Measurements from ENCODE around the gene MCTP2.

The MCTP2 gene

GRCh38 chr15:94306700-94307650 is 75.6 kb downstream of the MCTP2 start:
- no peak for DNase-seq

DNA sequence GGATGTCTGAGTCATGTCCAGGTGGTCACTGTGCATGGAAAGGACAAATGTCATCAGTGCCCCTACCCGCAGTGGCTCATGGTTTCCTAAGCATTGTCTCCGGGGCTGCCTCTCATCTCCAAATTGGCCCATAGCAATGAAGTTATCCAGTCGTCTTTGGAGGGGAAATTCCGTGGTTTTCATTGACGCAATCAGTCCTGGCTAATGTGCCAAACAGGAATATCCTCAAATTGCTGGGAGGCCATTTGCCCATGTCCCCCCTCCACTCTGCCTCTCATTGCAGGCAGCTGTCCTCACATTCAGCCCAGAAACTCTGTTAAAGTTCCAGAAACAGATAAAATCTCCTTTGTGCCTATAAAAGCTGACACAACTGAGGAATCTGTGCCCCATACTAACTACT is 81.6 kb downstream of the MCTP2 start:
- DNase-seq = no peak

DNA sequence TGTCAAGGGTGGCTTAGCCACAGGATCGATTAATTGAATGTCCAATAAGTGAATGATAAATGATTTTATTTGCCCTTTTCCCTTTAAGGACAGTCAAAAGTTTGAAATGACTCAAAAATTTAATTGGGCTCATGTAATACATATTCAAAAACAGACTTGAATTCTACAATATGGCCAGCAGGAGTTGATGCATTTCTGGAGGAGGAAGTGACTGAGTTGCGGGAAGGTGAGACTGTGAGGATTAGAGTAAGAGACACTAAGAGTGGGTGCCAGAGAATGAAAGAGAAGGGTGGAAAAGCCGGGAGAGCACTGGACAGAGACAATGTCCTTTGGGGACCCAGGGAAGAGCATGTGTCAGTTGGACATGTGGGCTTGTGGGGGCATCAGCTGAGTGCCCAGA is 83.3 kb downstream of the MCTP2 start:
- no peak for DNase-seq

- no peak for DNase-seq
These were observed 85.8 kb downstream of the MCTP2 start for GRCh38 chr15:94317211-94317610.

DNA sequence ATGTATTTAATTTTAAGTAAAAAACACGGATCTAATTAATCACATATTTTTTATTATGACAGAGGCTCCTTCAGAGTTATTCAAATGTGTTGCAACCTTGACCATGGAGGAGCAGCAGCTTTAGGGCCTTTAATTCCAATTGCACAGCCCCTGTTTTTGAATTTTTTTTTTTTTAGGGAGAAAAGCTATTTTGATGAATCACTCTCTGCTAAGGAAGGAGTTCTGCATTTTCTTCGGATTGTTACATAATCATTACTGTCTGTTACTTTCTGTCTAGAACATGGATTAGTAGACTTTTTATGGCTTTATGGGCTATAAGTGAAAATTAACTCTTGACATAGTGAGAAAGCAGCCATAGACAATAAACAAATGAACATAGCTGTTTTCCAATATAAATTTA is 90.8 kb downstream of the MCTP2 start:
- no peak for DNase-seq

DNA sequence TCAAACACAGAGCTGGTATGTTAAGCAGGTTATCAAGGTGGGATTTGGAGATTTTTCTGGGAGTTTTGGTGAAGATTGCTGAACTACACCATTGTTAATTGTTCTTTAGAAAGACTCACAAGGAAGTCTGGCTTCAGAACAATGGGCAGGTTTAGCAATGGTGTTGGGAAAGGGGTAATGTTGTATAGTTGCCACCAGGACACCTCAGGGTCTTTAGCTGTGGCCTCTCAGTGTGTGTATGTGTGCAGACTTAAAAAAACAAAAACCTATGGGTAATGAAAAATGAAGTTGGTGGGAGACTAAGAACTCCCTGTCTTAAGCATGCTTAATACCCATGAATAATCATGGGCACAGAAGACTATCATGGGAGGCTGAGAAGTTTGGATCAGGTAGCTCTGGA is 91.7 kb downstream of the MCTP2 start:
- DNase-seq = no peak

- peak; percentile 37 for DNase-seq
These were observed 92.9 kb downstream of the MCTP2 start for GRCh38 chr15:94324117-94324826.

DNA sequence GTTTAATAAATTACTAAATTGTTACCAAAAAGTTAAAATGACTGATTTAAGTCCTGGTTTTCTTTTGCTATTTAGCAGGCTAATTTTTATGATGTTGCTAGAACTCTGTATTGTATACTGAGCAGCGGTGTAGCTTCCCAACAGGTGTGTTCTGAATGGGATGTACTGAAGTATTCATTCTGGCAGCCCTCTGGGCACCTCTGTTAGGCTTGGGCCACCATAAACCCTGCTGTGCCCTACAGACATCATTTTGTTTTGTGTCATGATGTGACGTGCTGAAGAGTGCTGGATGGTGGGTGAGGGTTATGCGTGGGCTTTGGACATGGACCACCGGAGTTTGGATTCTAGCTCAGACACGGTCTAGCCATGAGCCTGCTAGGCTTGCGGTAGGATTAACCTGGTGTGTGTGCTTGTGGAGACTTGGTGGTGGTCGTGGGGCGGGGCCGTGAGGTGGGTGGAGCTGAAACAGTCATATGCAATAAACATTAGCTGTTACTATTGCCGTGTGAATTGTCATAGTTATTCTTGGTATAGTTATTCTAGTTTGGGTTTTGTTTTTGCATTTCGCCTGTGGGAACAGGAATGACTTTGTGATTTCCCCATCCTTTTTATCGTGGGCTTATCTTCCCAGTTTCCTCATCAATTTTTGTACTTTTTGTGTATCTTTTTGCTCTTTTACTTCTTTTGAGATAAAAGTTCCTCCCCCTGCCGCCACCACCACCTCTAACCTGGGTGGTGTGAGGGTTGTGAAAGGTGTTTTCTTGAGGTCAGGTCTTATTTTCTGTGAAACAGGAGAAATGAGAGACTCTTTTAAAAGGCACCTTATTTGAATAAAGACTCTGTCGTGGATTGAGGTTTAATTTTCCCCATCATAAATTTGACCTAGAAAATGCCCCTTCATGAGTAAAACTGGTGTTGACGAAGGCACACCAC is 93.7 kb downstream of the MCTP2 start:
- no peak for DNase-seq

DNA sequence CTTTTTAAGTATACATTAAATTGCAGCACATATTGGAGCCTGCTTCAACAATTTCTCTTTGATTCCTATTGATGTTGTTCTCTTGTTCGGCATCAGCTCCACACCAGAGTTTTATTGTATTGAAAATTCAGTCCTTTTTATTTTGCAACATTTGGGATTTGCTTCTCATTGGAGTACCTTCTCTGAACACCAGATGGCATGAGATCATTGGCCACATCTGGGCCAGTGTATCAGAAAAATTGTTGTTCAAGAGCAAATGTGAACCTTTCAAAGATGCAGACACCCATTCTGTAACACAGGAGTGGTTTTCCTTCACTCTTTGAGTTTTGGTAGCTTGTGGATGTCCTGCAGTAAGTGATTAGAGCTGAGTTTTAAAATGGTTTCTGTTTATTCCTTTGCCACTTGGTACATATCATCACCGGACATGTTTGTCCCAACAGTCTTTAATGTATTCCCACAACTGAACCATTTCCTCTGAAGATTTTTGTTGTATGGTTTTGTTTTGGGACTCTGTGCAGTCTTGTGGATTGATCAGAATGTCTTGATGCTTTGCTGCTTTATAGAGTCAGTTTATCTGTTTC is 96.1 kb downstream of the MCTP2 start:
- DNase-seq = no peak

GRCh38 chr15:94331731-94332130 is 100.4 kb downstream of the MCTP2 start:
- no peak for DNase-seq

DNA sequence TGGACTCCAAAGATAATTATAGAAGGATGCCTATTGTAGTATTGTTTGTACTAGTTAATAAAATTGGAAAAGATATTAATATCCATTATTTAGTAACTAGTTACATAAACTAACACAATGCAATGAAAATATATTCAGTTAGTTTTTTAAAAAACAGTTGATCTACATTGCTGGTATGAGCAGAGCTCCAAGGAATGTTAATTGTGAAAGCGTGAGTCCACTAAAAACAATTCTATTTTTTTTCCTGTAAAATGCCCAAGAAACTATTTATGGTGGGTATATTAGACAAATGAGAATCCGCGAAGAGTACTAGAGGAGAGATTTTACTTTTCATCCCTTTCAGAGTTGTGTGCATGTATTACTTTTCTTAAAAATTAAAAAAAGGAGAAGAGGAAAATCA is 104.3 kb downstream of the MCTP2 start:
- DNase-seq = no peak

DNA sequence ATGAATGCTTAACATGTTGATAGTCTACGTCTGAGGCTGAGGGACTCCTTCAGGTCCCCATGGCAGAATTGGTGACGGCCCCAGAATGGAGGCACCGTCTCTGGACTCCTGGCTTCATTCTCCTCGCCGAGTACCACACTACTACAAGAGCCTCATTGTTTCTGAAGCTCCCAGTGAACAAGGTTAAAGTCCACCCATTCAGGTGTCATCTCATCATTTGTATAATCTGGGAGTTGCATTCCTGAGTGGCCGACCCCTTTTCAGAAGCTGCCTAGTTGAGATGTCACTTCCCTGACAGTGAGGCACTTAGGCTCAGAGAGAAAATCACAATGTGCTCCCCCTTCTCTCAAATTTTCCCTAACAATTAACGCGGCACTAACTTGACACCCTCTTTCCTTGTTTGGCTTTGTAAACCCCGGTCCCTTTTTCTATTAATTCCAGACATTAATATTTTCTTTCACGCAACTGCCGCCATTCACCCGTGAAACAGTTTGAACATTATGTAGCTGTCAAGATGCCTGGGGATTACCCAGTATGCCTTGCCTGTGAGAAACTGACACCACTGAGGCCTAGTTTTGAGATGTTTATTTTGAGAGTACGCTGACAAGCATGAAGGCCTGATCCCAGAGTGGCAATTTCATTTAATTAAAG is 105.6 kb downstream of the MCTP2 start:
- no peak for DNase-seq

- DNase-seq = no peak
These were observed 107.0 kb downstream of the MCTP2 start for GRCh38 chr15:94338243-94338846.

- DNase-seq = no peak
These were observed 114.9 kb downstream of the MCTP2 start for GRCh38 chr15:94346282-94346681.

DNA sequence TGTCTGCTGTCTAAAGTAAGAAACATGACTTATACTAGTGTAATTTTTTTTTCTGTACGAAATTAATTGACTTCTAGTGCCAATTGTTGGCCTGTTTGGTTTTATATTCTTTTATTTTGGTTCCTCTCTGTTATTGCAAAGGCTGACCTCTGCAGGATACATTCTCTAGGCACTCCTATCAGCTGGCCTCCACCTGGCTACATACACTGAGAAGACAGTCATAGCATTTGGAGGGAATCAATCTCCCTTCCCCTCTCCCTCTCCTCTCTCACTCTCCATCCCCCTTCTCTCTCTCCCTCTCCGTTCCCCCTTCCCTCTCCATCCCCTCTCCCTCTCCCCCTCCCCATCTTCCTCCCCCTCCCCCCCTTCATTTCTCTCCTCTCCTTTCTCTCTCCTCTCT is 116.7 kb downstream of the MCTP2 start:
- no peak for DNase-seq

GRCh38 chr15:94351031-94351535 is 119.7 kb downstream of the MCTP2 start:
- no peak for DNase-seq

DNA sequence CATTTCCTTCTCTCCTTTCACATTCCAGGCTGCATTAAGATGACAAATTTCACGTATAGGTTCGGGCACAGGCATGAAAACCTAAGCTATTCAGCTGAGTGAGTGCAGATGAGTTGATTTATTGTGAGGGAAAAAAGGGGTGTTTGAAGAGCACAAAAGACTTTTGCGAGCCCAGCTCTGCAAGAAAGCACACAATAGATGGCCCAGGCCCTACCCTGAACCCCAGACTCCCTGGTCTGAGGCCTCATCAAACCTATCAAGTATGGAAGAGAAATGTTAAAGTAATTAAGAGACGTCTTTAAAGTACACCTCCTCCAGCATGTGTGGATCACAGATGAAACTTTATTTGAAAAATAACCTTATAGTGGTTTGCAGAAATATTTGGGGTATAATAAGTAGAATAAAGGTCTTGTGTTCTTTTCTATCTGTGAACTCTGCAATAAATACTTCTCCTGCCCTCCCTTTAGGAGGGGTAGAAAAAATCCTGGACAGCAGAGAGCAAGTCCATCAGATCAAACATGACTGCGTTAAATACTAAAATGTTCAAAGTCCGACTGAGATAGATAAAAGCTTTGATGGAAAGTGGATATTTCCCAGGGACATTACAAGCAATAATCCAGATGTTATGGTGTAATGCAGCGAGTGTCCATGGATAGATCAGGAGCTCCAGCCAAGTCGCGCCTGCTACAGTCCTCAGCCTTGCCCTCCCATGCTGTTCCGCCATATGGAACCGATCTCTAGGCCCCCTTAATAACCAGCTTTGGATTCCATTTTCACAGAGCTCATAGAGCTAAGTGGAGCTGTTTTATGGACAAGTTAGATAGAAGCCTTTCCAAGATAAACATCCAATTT is 121.5 kb downstream of the MCTP2 start:
- no peak for DNase-seq

DNA sequence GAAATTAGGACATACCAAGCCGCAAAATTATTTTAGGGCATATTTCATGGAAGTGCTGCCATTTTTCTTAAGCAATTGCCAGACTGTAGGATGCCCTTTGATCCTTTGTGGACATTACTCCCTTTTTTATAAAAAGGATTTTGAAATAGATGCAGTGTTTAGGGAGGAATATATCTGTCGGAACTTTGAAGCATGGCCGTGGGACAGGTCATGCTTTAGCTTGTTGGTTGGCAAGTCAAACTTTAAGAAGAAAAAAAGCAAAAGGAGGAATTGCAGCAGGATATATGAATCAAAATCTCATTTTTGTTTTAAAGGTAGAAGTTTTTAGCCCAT is 122.1 kb downstream of the MCTP2 start:
- no peak for DNase-seq

GRCh38 chr15:94354655-94355054 is 123.3 kb downstream of the MCTP2 start:
- no peak for DNase-seq

- DNase-seq = no peak
These were observed 128.4 kb downstream of the MCTP2 start for GRCh38 chr15:94359716-94360115.

GRCh38 chr15:94360251-94360685 is 128.9 kb downstream of the MCTP2 start:
- no peak for DNase-seq
